Keratinocyte (primary cell): ENCODE data around the gene EPHX1.

Source experiments
- EZH2 ChIP-seq: IDR thresholded peaks from one replicate; pipeline ENCODE4 v1.6.1; 2012; ENCODE audit warnings: inconsistent platforms, mild to moderate bottlenecking, low read length, moderate library complexity
- TF ChIP-seq, protein P1 (sequence below), 3 experiments: IDR thresholded peaks in 1 of 3; conservative IDR thresholded peaks in 1 of 3; optimal IDR thresholded peaks in 1 of 3; 2 replicates in 2 of 3; 3 replicates in 1 of 3; pipeline versions ENCODE3 to v1.5.1; 2011; ENCODE audit warnings: low read length in 3 of 3, mild to moderate bottlenecking in 3 of 3, moderate library complexity in 2 of 3, control low read depth in 1 of 3, inconsistent platforms in 1 of 3; ENCODE audit not compliant: insufficient read depth in 2 of 3; ENCODE audit errors: extremely low read depth in 1 of 3

DNA sequence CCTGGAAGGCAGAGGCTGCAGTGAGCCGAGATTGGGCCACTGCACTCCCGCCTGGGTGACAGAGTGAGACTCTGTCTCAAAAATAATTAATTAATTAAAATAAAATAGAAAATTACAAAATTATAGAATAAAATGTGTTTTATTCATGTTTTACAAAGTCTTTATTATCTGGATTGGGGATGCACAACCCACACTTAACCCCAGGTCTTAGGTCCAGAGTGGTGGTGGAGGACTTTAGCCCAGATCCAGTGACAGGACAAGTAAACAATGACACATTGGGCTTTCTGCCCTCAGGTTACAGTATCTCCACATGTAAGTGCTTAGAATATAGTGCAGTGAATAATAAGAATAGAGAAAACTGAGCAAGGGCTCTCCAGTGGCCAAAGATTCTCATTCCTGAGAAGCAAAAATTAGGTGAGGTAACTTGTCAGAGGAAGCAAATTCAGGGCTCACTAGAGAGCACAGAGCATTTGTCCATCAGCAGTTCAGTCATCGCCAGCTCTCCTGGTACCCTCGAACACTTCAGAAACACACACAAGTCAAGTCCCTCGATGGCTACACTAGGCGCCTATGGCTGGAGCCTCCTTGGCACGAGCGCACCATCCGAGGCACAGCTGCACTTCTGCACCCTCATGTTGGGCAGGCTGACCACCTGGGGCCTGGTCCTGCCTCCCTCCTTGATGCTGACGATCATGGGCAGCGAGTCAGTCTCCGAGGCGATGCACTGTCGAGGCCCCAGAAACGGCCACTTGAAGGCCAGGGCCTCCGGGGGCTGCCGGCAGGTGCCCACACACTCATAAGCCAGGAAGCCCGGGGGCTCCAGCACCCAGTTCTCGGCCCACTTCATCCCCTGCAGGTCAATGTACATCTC lies 76.5 kb downstream of the EPHX1 start:
- TF ChIP-seq, protein P1, sequence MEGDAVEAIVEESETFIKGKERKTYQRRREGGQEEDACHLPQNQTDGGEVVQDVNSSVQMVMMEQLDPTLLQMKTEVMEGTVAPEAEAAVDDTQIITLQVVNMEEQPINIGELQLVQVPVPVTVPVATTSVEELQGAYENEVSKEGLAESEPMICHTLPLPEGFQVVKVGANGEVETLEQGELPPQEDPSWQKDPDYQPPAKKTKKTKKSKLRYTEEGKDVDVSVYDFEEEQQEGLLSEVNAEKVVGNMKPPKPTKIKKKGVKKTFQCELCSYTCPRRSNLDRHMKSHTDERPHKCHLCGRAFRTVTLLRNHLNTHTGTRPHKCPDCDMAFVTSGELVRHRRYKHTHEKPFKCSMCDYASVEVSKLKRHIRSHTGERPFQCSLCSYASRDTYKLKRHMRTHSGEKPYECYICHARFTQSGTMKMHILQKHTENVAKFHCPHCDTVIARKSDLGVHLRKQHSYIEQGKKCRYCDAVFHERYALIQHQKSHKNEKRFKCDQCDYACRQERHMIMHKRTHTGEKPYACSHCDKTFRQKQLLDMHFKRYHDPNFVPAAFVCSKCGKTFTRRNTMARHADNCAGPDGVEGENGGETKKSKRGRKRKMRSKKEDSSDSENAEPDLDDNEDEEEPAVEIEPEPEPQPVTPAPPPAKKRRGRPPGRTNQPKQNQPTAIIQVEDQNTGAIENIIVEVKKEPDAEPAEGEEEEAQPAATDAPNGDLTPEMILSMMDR (optimal IDR thresholded peaks at IDR 0.05 in 1 of 3, IDR thresholded peaks at IDR 0.05 in 1 of 3, conservative IDR thresholded peaks at IDR 0.05 in 1 of 3; ENCODE audit: extremely low read depth in 1 of 3, insufficient read depth in 2 of 3, low read length in 3 of 3): no peak
- no peak for TF ChIP-seq EZH2
